Stromal cell of bone marrow (primary cell): ENCODE results near the gene ARRB1.
"Not testable (repeated sequence)": the region's sequence is repeated elsewhere in the genome, so short reads cannot be mapped to it uniquely, and the experiment has no call there.

ENCODE experiments used
- DNase-seq: peaks from one replicate; pipeline ENCODE4 v3.0.0-alpha.2; 2012; ENCODE audit warnings: low read depth

Gene ARRB1

GRCh38 chr11:75344186-75344585 lies 7.3 kb downstream of the ARRB1 start:
- DNase-seq: no peak

- no peak for DNase-seq
These were observed 8.2 kb downstream of the ARRB1 start for GRCh38 chr11:75342966-75343870.

DNA sequence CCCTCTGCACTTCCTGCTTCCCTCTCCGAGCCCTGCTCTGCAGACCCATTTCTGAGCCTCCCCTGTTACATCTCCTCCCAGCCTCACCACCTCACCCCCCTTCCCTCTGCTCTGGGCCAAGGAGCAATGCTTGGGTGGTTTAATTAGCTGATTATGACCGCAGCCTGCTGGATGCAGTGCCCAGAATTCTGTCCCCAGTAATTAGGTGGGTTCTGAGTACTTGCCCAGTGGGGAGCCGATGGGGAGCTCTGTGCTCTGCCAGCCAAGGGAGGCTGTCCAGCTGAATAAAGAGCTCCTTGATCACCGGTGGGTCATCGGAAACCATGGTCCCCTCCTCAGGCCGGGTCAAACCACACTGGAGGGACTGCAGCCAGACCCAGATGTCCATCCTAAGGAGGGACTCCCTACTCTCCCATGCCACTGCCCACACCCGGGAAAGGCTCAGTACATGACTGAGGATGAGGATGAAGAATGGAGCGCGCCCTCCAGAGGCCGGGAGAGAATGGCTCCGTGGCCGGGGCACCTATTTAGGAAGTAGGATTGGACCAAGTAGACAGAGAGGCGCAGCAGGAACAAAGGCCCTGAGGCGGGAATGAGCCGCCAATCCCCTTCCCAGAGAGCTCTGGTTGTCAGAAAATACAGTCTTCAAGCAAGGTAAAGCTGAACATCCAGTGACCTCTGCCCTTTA lies 9.1 kb downstream of the ARRB1 start:
- no peak for DNase-seq

- no peak for DNase-seq
These were observed 9.8 kb downstream of the ARRB1 start for GRCh38 chr11:75341612-75342011.

- DNase-seq: no peak
These were observed 11.6 kb downstream of the ARRB1 start for GRCh38 chr11:75339685-75340409.

DNA sequence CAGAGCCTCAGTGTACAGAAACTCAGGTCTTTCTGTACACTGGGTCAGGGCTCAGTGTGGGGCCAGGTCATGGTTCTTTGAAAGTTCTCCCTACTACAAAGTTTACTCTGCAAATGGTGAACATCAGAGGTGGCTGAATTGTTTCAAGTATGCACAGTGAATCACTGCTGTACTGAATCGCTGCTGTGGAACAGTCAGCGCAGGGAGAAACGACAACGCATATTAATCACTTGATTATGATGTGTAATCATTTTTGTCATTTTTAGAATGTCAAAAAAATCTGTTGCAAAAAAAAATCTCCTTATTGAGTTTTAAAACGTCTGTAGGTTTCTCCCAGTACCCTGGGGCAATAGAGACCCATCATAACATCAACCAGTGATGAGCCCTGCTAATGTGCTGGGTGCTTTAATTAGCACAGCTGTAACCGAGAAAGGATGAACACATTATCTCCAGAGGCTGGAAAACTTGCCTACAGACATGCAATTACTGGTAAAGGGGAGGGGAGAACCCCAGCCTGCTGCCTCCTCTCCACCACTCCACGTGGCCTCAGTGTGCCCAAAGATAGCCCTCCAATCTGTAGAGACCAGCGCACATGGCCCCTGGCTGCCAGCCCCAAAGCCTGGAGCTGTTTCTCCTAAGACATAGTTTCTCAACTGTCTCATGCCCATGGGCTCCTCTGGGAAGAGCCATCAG lies 12.8 kb downstream of the ARRB1 start:
- no peak for DNase-seq

GRCh38 chr11:75337195-75337654 lies 14.2 kb downstream of the ARRB1 start:
- DNase-seq: peak; percentile 59

DNA sequence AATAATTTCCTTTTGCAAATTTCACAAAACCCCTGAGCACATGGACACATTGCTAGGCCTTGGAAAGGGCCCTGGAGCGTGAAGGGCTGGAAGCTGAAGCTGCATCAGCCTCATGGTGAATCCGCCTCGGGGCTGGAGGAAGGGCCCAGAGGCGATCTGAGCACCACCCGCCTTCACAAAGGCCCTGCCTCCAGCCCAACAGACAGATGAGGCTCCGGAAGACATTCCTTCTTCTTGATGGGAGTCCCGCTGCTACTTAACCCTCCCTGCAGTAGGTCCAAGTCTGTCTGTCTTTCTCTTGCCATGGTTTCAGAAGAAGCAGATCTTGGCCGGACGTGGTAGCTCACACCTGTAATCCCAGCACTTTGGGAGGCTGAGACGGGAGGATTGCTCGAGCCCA lies 16.5 kb downstream of the ARRB1 start:
- no peak for DNase-seq

GRCh38 chr11:75334402-75334891 lies 17.0 kb downstream of the ARRB1 start:
- no peak for DNase-seq

DNA sequence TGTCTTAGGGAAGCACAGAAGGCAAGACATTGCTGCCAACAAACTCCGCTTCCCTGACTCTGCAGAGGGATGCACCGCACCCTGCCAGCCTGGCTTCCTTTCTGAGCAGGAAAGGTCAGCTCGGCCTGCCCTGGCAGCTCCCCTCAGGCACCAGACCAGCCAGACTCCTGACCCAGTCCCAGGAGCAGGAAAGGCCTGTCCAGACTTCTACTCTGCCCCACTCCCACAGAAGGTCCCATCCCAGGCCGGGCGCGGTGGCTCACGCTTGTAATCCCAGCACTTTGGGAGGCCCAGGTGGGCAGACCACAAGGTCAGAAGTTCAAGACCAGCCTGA lies 17.7 kb downstream of the ARRB1 start:
- DNase-seq: no peak

- no peak for DNase-seq
These were observed 18.2 kb downstream of the ARRB1 start for GRCh38 chr11:75333022-75333806.

DNA sequence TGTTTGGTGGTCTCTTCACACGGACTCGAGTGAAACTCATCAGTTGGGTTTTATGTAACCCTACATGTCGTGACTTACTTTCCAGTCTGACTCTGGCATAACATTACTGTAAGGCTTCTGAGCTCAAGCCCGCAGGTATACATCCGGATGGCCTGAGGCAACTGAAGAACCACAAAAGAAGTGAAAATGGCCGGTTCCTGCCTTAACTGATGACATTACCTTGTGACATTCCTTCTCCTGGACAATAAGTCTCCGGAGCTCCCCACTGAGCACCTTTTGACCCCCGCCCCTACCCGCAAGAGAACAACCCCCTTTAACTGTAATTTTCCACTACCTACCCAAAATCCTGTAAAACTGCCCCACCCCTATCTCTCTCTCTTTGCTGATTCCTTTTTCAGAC lies 19.7 kb downstream of the ARRB1 start:
- not testable (repeated sequence) for DNase-seq

DNA sequence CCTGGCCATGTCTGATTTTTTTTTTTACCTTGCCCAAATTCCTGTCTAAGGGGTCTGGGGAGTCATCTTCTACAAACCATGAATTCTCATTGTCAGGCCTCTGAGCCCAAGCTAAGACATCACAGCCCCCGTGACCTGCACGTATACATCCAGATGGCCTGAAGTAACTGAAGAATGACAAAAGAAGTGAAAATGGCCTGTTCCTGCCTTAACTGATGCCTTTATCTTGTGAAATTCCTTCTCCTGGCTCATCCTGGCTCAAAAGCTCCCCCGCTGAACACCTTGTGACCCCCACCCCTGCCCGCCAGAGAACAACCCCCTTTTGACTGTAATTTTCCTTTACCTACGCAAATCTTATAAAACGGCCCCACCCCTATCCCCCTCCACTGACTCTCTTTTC lies 20.2 kb downstream of the ARRB1 start:
- not testable (repeated sequence) for DNase-seq

DNA sequence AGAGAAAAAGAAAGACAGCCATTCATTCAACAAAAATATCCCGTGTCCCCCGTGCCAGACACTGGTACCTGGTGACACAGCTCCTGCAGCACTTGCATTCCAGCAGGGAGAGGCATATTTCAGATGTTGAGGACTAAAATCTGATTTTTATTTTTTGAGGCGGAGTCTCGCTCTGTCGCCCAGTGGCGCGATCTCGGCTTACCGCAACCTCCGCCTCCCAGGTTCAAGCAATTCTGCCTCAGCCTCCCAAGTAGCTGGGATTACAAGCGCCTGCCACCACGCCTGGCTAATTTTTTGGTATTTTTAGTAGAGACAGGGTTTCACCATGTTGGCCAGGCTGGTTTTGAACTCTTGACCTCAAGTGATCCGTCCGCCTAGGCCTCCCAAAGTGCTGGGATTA lies 20.6 kb downstream of the ARRB1 start:
- DNase-seq: not testable (repeated sequence)

GRCh38 chr11:75330291-75330690 lies 21.2 kb downstream of the ARRB1 start:
- no peak for DNase-seq

- DNase-seq: no peak
These were observed 22.8 kb downstream of the ARRB1 start for GRCh38 chr11:75328426-75329277.

GRCh38 chr11:75326439-75326810 lies 25.0 kb downstream of the ARRB1 start:
- no peak for DNase-seq

- peak; percentile 68 for DNase-seq
These were observed 25.6 kb downstream of the ARRB1 start for GRCh38 chr11:75325713-75326438.

- no peak for DNase-seq
These were observed 26.7 kb downstream of the ARRB1 start for GRCh38 chr11:75324740-75325139.

DNA sequence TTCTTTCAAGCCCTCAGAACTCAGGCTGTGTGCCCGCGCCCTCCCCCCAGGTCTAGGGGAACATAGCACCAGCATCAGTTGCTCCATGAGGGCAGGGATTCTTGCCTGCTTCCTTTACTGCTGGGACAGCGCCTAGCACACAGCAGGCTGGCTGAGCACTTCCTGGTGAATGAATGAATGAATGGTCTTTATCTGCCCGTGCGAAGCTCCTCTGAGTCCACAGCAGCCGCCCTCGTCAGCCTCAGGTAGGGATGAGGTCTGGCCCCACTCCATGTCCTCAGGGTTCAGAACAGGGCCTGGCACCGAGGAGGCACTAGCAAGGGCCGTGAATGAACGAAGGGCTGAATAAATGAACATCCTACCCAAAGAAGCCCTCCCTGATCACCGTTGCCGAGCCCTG lies 27.3 kb downstream of the ARRB1 start:
- no peak for DNase-seq
